ENCODE measurements around the gene RCHY1.

- TF ChIP-seq CTCF (IDR thresholded peaks at IDR 0.05; ENCODE audit: insufficient read depth, low read length), result no peak
- no peak for TF ChIP-seq REST (IDR thresholded peaks at IDR 0.05; ENCODE audit: insufficient replicate concordance, low read depth)
- no peak for TF ChIP-seq POLR2AphosphoS5 (IDR thresholded peaks at IDR 0.05; ENCODE audit: low read depth)
These were observed 43.5 kb upstream of the RCHY1 start for GRCh38 chr4:75557696-75558095.
